ENCODE measurements around the gene NPW. TPM values are rescaled to one million over a fixed set of nuclear protein-coding genes. Genes with fewer than 3 reads are reported as not detected.

Gene NPW
- total and polyA plus RNA-seq, 9 of the 15 experiments (the other 6 are each of a cell fraction or from before 2014, with no cell fraction given): 0.14 to 4.0 (median 2.6) TPM; not detected in 4

- no peak for TF ChIP-seq HOMEZ (CRISPR knock-in tag; IDR thresholded peaks at IDR 0.05)
- TF ChIP-seq HES1 (IDR thresholded peaks at IDR 0.05; ENCODE audit: low read depth): 0 out of 2 replicates have a peak, but pooled peaks have one; percentile 17
- peak; percentile 96 for TF ChIP-seq MAX (CRISPR knock-in tag; IDR thresholded peaks at IDR 0.05)
- no peak for TF ChIP-seq YBX1 (IDR thresholded peaks at IDR 0.05)
- TF ChIP-seq KLF16 (IDR thresholded peaks at IDR 0.05): no peak
- TF ChIP-seq POLR2AphosphoS5 (IDR thresholded peaks at IDR 0.05; ENCODE audit: control insufficient read depth, insufficient read depth, low read depth, low read length): peak; percentile 83
- TF ChIP-seq PYGO2 (tag; IDR thresholded peaks at IDR 0.05): 0 out of 2 replicates have a peak, but pooled peaks have one; percentile 7
- TF ChIP-seq CHD2 (IDR thresholded peaks at IDR 0.05; ENCODE audit: low read depth, low read length): no peak
- no peak for TF ChIP-seq ZNF316 (IDR thresholded peaks at IDR 0.05)
- TF ChIP-seq ATF4 (CRISPR knock-in tag; IDR thresholded peaks at IDR 0.05): no peak
- no peak for TF ChIP-seq ZFP91 (CRISPR knock-in tag; IDR thresholded peaks at IDR 0.05)
- no peak for TF ChIP-seq ZNF766 (CRISPR knock-in tag; conservative IDR thresholded peaks at IDR 0.05)
- TF ChIP-seq FOXJ2 (tag; IDR thresholded peaks at IDR 0.05): peak; percentile 59; the same call in 1 of the 2 replicates
- no peak for TF ChIP-seq ADNP (tag; IDR thresholded peaks at IDR 0.05)
- no peak for TF ChIP-seq TCF7 (IDR thresholded peaks at IDR 0.05; ENCODE audit: borderline replicate concordance)
- no peak for TF ChIP-seq ZNF76 (CRISPR knock-in tag; IDR thresholded peaks at IDR 0.05; ENCODE audit: borderline replicate concordance)
- TF ChIP-seq SMAD4 (CRISPR knock-in tag; conservative IDR thresholded peaks at IDR 0.05): peak; percentile 74
- TF ChIP-seq CBFA2T2 (conservative IDR thresholded peaks at IDR 0.05): no peak
- TF ChIP-seq FOXP1 (CRISPR knock-in tag; IDR thresholded peaks at IDR 0.05): peak; percentile 74; the same call in 1 of the 2 replicates
- no peak for TF ChIP-seq ZNF133 (CRISPR knock-in tag; IDR thresholded peaks at IDR 0.05)
- TF ChIP-seq CTCF (IDR thresholded peaks at IDR 0.05 in 2 of 3, conservative IDR thresholded peaks at IDR 0.05 in 1 of 3; ENCODE audit: insufficient read depth in 2 of 3, low read depth in 1 of 3, low read length in 3 of 3): no peak; a peak in 1 of 6 replicates
Observed at GRCh38 chr16:2009791-2010510, 9.6 kb upstream of the NPW start, which contains the start of gene ZNF598 (continued).

Measured in K562 (cell line).